AG09319 (cell line): ENCODE results near the gene SNCA.

Experiments
- DNase-seq: peaks from one replicate; pipeline ENCODE4 v3.0.0-alpha.2; 2010; ENCODE audit warnings: low read depth; ENCODE audit errors: extremely low read depth
- CTCF ChIP-seq: IDR thresholded peaks from 2 replicates; pipeline ENCODE4 v1.5.1; 2011; ENCODE audit warnings: low read depth, mild to moderate bottlenecking, inconsistent platforms, low read length, moderate library complexity

The SNCA gene

GRCh38 chr4:89755220-89755619 lies 81.7 kb downstream of the SNCA start:
- DNase-seq = no peak
- no peak; the same call in 1 of the 2 replicates for TF ChIP-seq CTCF

DNA sequence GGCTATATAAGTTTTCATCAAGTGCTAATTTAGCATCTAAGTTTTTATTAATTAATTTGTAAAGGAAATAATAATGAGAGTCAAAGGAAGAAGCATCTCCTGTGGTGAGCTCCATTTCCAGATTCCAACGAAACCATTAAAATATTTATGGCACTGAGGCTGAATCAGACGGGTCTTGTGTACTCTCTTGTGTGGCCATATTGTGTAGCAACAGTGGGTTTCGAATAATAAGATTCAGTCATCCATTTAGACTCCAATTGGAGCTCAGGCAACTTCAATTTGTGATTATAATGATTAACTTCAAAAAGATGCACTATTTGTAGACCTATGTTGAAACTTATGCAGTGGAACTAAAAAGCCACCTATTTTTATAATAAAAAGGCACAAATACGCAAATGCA lies 82.4 kb downstream of the SNCA start:
- TF ChIP-seq CTCF = no peak
- no peak for DNase-seq

DNA sequence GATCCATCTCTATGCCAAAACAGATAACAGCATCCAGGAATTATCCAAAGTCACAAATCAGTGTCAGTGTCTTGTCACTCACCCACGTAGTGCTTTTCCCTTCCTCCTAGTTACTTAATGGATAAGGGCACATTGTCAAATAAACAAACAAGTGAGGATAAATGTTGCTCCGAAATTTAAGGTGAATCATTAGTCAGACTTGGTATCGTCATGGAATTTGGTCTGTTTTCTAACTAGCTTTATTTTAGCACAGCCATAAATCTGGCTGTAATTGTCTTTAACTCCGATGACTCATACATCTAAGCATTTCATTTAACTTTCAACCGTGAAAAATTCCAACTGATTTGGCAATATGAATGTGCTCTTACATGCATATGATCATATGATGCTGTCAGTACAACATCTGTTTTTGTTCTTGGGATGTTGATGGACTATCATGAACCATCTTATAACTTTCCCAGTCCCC lies 83.3 kb downstream of the SNCA start:
- no peak for TF ChIP-seq CTCF
- peak; percentile 94 for DNase-seq

DNA sequence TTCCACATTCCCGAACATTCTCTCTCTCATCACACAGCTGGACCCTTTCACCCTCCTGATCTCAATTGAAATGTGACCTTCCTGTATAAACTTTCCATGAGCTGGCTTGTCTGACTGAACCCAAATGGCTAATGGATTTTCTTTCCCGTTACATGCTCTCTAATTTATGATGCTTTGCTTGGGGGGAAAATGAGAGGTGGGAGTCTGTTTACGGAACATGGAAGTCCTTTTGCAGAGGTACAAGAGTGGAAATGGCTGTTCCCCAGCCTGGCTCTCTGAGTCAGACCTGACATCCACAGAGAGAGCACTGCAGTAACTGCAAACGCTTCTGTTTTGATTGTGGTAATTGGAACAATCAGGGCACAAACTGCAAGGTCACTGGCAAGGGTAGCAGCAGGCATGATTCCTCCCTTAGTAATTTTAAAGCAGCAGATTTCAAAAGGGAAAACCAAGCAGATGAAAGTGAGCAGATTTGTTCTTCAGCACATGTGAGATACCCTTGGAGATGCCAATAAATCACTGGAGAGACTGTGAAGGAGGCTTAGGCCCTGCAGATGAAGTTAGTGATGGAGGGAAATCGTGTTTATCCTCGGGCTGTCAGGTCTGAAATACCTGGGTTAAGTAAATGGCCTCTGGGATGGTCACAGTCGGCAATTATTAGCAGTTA lies 83.9 kb downstream of the SNCA start:
- no peak for TF ChIP-seq CTCF
- DNase-seq = peak; percentile 75

- DNase-seq = no peak
- no peak for TF ChIP-seq CTCF
Observed at GRCh38 chr4:89751416-89751815, 85.5 kb downstream of the SNCA start.

DNA sequence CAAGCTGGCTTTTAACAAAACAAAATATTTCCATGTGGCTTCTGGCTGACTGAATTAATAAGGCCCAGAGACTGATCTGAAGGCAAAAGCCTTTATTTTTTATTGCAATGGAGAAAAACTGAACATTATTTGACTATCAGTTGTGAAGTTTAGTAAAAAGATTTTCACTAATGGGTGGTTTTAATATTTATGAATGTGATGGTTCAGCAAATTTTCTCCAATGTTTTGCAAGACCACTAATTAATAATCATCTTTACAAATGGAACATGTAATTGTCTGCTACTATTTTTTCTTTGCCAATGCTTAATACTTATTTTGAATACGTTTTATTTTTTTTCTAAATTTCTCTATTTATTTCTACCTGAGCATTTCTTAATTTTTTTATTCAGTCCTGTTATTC lies 90.6 kb downstream of the SNCA start:
- DNase-seq = no peak
- no peak for TF ChIP-seq CTCF

DNA sequence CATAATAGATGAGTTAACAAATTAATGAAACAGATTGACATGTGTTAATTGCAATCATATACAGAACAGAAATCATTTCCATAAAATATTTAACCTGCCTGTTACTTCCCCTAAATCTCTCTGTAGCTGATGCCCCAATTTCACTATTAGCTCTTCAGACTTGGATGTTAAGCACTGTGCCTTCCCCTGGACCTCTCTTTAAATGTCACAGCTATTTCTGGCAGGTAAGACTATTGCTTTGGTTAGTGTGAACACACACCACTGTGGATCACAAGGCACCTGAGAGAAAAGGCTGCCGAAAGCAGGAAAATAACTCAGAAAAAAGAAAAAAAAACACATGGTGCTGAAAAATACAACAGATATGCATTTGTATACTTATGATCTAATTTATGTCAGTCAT lies 91.3 kb downstream of the SNCA start:
- no peak for TF ChIP-seq CTCF
- DNase-seq = no peak
